HG02571 (cell line): ENCODE results near the gene HMX2.

Experiments
- ATAC-seq: cut with Tn5 transposase; IDR thresholded peaks from one replicate; pipeline ENCODE4 v1.9.1; 2021; ENCODE audit warnings: mild to moderate bottlenecking, moderate library complexity; ENCODE audit not compliant: unreplicated experiment

The HMX2 gene

GRCh38 chr10:123187781-123188180, 39.8 kb downstream of the HMX2 start:
- no peak for ATAC-seq

GRCh38 chr10:123191886-123192285, 44.0 kb downstream of the HMX2 start:
- no peak for ATAC-seq

GRCh38 chr10:123194056-123194455, 46.1 kb downstream of the HMX2 start:
- no peak for ATAC-seq
